Neural crest cell (in vitro differentiated cells): ENCODE results near the gene SSTR5. TPM values are rescaled to one million over a fixed set of nuclear protein-coding genes. Genes with fewer than 3 reads are reported as not detected.

Experiments used
- DNase-seq: peaks from one replicate; pipeline ENCODE4 v3.0.0; 2021; ENCODE audit warnings: low read depth, mixed read lengths, low spot score
- H3K27ac Mint-ChIP-seq: one replicate; pipeline ENCODE4 v1.8.0; 2021; ENCODE audit warnings: mild to moderate bottlenecking, mixed read lengths; ENCODE audit not compliant: unreplicated experiment
- H3K27me3 Mint-ChIP-seq: 2 replicates; pipeline ENCODE4 v1.8.0; 2021; ENCODE audit warnings: low read depth, mild to moderate bottlenecking, mixed read lengths
- H3K36me3 Mint-ChIP-seq: 2 replicates; pipeline ENCODE4 v1.8.0; 2021; ENCODE audit warnings: low read depth, mild to moderate bottlenecking, mixed read lengths
- H3K4me1 Mint-ChIP-seq: 2 replicates; pipeline ENCODE4 v1.8.0; 2021; ENCODE audit warnings: mixed read lengths
- H3K4me3 Mint-ChIP-seq: one replicate; pipeline ENCODE4 v1.8.0; 2021; ENCODE audit warnings: mild to moderate bottlenecking, mixed read lengths
- H3K9me3 Mint-ChIP-seq: 2 replicates; pipeline ENCODE4 v1.8.0; 2021; ENCODE audit warnings: mixed read lengths
- total RNA-seq: library from RNA; stranded (reverse); gene quantifications from 2 replicates; pipeline ENCODE4 v1.2.1, GENCODE V29; 2021
- TF ChIP-seq, protein P1 (sequence below): fragments of 200-600 bp; sonication (generic); conservative IDR thresholded peaks from 2 replicates; pipeline ENCODE4 v1.5.0; 2021; ENCODE audit warnings: antibody characterized with exemption, mild to moderate bottlenecking

The SSTR5 gene
- total RNA-seq, 1 donor from 2014 or later = not detected

DNA sequence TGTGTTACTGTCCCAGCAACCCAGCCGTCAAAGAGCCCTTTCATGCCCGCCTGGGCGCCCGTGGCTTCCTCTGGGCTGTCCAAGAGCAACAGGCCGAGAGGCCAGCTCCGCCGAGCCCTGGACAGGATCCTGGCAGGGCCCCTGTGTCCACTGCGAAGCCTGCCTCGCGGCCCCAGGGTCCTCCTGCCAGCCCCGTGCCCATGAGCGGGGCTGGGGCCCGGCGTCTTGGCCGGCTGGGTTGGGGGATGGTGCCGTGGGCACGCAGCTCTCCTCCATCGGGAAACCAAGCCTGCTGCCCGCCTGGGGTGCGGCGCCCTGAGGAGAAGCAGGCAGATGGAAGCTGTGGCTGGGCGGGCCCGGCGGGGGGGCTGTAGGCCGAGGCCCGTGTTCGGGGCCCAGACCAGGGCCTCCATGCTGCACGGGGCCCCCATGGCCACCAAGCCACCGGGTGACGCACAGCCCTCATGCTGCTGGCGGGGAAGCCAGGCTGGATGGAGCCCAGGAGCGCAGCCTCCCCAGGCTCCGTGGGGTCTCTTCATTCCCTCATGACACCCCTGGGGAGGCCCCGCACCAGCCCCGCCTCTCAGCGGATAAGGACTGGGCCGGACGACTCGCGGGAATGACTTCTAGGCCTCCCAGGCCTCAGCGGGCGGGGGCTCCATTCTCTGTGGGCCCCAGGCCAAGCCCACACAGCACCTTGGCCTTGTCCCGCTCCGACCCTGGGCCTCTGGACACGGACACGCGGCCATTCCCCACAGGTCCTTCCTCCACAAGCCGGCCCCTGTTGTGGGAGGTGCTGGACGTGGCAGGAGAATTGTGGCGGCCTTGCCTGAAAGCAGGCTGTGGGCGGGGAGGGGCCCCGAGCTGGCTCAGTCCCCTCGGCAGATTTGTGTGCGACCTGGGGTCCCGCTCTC is 23.9 kb downstream of the SSTR5 start, which contains the start of gene C1QTNF8:
C1QTNF8 (minus strand) TSS at position 76 of the 914 bp plus-strand sequence. CDS start 1,322 bp downstream, outside the sequence.
- Mint-ChIP-seq H3K4me1 (peaks cover 5% of the 10 kb centered on the region), H3K36me3 (peaks cover 3% of the 10 kb centered on the region), H3K4me3 (no peak within 1 kb of the TSS), H3K27ac (no peak within 1 kb of the TSS), H3K27me3 (no peaks in the 10 kb centered on the region), H3K9me3 (no peaks in the 10 kb centered on the region)
- TF ChIP-seq, protein P1, sequence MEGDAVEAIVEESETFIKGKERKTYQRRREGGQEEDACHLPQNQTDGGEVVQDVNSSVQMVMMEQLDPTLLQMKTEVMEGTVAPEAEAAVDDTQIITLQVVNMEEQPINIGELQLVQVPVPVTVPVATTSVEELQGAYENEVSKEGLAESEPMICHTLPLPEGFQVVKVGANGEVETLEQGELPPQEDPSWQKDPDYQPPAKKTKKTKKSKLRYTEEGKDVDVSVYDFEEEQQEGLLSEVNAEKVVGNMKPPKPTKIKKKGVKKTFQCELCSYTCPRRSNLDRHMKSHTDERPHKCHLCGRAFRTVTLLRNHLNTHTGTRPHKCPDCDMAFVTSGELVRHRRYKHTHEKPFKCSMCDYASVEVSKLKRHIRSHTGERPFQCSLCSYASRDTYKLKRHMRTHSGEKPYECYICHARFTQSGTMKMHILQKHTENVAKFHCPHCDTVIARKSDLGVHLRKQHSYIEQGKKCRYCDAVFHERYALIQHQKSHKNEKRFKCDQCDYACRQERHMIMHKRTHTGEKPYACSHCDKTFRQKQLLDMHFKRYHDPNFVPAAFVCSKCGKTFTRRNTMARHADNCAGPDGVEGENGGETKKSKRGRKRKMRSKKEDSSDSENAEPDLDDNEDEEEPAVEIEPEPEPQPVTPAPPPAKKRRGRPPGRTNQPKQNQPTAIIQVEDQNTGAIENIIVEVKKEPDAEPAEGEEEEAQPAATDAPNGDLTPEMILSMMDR = no peak
- DNase-seq = no peak

DNA sequence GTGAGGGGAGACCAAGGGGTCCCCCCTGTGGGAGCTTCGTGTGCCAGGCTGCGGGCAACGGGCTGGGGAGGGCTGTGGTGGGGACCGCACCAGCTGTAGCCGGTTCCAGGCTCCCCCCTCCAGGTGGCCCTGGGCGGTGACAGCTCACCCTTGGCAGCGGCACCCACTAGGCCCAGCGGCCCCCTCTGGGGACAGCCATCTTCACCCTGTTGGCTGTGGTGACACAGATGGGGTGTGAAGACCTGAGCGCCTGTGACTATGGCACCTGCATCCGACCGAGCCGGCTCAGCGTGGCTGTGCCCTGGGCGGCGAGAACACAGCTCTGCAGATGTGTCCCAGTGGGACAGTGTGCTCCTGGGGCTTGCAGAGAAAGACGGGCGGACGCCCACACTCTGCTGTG is 24.6 kb downstream of the SSTR5 start:
- TF ChIP-seq, protein P1 = no peak
- Mint-ChIP-seq H3K4me3 (no peak overlapping the region), H3K27ac (no peak overlapping the region), H3K9me3 (no peaks in the 10 kb centered on the region), H3K36me3 (peaks cover under 1% of the 10 kb centered on the region), H3K4me1 (no peaks in the 10 kb centered on the region), H3K27me3 (no peaks in the 10 kb centered on the region)
- no peak for DNase-seq

DNA sequence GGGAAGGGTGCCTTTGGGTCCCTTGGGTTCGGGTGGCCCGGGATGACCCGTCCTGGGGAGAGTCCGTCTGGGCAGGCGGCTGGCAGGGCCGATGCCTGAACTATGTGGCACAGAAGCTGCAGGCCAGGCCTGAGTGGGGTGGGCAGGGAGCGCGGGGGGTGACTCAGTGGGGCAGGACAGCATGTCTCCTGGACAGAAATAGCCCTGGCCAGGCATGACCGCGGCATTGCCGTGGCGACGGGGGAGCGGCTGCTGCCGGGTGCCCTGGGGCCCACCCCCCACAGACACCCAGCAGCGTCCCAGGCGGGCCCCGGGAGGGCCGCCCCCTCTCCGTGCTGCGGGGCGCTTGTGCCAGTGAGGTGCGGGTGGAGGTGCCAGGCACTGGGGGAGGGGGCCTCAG is 25.3 kb downstream of the SSTR5 start:
- no peak overlapping the region for H3K4me3 Mint-ChIP-seq
- no peaks in the 10 kb centered on the region for H3K4me1 Mint-ChIP-seq
- DNase-seq = no peak
- H3K9me3 Mint-ChIP-seq = no peaks in the 10 kb centered on the region
- no peaks in the 10 kb centered on the region for H3K27me3 Mint-ChIP-seq
- no peak overlapping the region for H3K27ac Mint-ChIP-seq
- TF ChIP-seq, protein P1 = no peak
- no peaks in the 10 kb centered on the region for H3K36me3 Mint-ChIP-seq

DNA sequence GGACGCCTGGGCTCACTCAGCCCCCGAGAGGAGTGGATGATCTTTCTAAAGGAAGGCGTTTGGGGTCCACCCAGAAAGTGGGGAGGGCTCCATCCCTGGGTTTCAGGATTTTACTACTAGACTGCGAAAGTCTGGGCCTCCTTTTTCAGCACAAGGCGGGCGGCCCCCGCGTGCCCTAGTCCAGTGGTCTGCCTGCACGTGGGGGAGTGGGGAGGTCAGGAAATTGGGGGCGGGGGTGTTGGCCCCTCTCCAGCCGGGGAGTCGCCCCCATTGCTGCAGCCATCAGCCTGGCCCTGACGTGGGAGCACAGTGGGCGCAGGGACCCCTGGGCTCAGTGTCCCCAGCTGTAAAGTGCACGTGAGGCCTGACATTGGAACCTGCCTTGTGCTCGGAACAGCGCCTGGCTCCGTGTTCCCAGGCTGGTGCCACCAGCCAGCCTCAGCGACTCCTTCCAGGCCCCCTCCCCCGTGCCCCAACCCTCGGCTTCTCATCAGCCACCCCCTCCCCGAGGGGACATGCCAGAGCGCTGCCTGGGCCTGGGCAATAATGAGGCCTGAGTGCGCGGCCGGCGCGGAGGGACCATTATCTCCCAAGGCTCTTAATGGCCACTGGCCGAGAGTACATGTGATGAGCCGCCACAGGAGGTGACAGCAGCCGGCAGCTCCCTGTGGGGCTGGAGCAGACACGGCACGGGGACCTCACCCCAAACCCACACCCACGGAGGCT is 25.9 kb downstream of the SSTR5 start:
- Mint-ChIP-seq H3K27ac (no peak overlapping the region), H3K4me3 (no peak overlapping the region), H3K9me3 (no peaks in the 10 kb centered on the region), H3K4me1 (no peaks in the 10 kb centered on the region), H3K36me3 (no peaks in the 10 kb centered on the region), H3K27me3 (no peaks in the 10 kb centered on the region)
- TF ChIP-seq, protein P1 = no peak
- DNase-seq = no peak

DNA sequence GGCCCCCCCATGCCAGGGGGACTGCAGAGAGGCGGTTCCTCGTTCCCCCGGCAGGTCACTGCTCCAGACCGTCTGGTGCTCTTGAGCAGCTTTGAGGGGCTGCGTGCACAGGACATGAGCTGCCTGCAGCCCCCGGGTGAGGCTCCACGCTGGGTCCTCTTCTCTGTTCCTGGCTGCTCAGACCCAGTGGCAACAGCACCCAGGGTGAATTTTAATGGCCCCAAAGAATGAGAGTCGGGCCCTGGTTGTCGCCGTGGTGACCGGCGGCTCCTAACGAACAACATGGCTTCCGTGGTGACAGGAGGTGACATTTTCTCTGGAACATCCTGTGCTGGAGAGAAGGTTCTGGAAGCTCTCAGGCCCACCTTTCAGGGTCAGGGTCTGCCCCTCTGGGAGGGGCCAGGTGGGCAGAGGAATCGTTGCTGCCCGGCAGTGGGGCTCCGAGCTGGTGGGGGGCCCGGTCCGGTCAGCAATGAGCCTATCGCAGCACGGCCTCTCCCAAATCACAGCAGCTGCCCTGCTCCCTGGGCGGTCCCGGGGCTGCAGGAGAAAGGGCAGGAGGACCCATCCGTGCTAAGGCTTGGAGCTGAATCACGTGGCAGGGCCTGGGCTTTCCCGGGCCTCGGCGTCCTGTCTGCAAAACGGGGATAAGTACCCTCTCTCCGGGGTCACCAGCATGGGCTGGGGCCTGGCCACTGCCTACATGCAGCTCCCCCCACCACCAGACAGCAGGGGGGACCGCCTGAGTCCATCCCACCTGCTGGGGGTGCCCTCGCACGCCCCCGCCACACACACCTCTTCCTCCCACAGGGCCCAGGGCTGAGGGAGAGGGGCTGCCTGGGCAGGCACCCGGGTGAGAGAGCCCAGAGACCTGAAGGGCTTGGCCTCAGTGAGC is 26.9 kb downstream of the SSTR5 start:
- TF ChIP-seq, protein P1 = no peak
- no peaks in the 10 kb centered on the region for H3K4me1 Mint-ChIP-seq
- H3K9me3 Mint-ChIP-seq = no peaks in the 10 kb centered on the region
- no peak for DNase-seq
- H3K36me3 Mint-ChIP-seq = no peaks in the 10 kb centered on the region
- H3K27ac Mint-ChIP-seq = no peak overlapping the region
- peaks cover 2% of the 10 kb centered on the region for H3K27me3 Mint-ChIP-seq
- H3K4me3 Mint-ChIP-seq = no peak overlapping the region
